HepG2 (cell line): ENCODE results near the gene RLF. TPM values are rescaled to one million over a fixed set of nuclear protein-coding genes. Genes with fewer than 3 reads are reported as not detected.

Source experiments
- ATAD3A ChIP-seq: sonication (generic); formaldehyde crosslinking; IDR thresholded peaks from 2 replicates; pipeline ENCODE4 v1.4.0; 2020; ENCODE audit warnings: missing genetic modification reagents
- ATM ChIP-seq: fragments of 450-650 bp; IDR thresholded peaks from 2 replicates; pipeline ENCODE4 v1.7.1; 2017; ENCODE audit warnings: mild to moderate bottlenecking, borderline replicate concordance
- DR1 ChIP-seq: sonication (generic); formaldehyde crosslinking; IDR thresholded peaks from 2 replicates; pipeline ENCODE4 v1.8.0; 2021; ENCODE audit warnings: mild to moderate bottlenecking, missing genetic modification reagents, inconsistent platforms
- KDM5A ChIP-seq: fragments of 200-600 bp; sonication (generic); IDR thresholded peaks from 2 replicates; pipeline ENCODE4 v1.7.0; 2018; ENCODE audit warnings: antibody characterized with exemption, mild to moderate bottlenecking, low read length, borderline replicate concordance
- MIER2 ChIP-seq: IDR thresholded peaks from 2 replicates; pipeline ENCODE4 v1.6.1; 2016; ENCODE audit warnings: missing biosample characterization, missing genetic modification reagents
- MYNN ChIP-seq: sonication (generic); formaldehyde crosslinking; IDR thresholded peaks from 2 replicates; pipeline ENCODE4 v1.4.0; 2020; ENCODE audit warnings: mild to moderate bottlenecking, low read depth, missing genetic modification reagents
- NCOA1 ChIP-seq: sonication (generic); formaldehyde crosslinking; IDR thresholded peaks from 2 replicates; pipeline ENCODE4 v1.9.0; 2021; ENCODE audit warnings: missing genetic modification reagents
- TRIM24 ChIP-seq: sonication (generic); formaldehyde crosslinking; IDR thresholded peaks from 2 replicates; pipeline ENCODE4 v1.8.0; 2022; ENCODE audit warnings: mild to moderate bottlenecking, missing genetic modification reagents
- ZBTB20 ChIP-seq: sonication (generic); formaldehyde crosslinking; IDR thresholded peaks from 2 replicates; pipeline ENCODE4 v1.8.1; 2023; ENCODE audit warnings: missing genetic modification reagents, low read depth, mild to moderate bottlenecking, borderline replicate concordance
- ZNF383 ChIP-seq: sonication (generic); formaldehyde crosslinking; IDR thresholded peaks from 2 replicates; pipeline ENCODE4 v1.4.0; 2020; ENCODE audit warnings: missing genetic modification reagents, mild to moderate bottlenecking, borderline replicate concordance
- ZNF484 ChIP-seq: sonication (generic); formaldehyde crosslinking; IDR thresholded peaks from 2 replicates; pipeline ENCODE4 v1.5.1; 2020; ENCODE audit warnings: mild to moderate bottlenecking, low read depth, missing genetic modification reagents, borderline replicate concordance
- ZNF550 ChIP-seq: sonication (generic); formaldehyde crosslinking; IDR thresholded peaks from 2 replicates; pipeline ENCODE4 v1.4.0; 2020; ENCODE audit warnings: mild to moderate bottlenecking, missing genetic modification reagents, borderline replicate concordance
- ZNF616 ChIP-seq: sonication (generic); formaldehyde crosslinking; IDR thresholded peaks from 2 replicates; pipeline ENCODE4 v1.5.0; 2020; ENCODE audit warnings: low read depth, mild to moderate bottlenecking, missing genetic modification reagents
- polyA plus RNA-seq, 8 experiments: library from polyadenylated mRNA; depleted of rRNA in 3 of 8; stranded (reverse) in 7 of 8; unstranded in 1 of 8; fragments of >200 nt; fragmentation: Illumina TruSeq in 4 of 8; extraction: Trizol in 4 of 8; gene quantifications; 2 replicates each; pipeline versions ENCODE4 v1.2.1 to v1.2.3, GENCODE V29; 2011 to 2016; ENCODE audit warnings: low read depth in 4 of 8, missing spikeins in 1 of 8, mixed read lengths in 1 of 8; ENCODE audit not compliant: insufficient read depth in 1 of 8
- total RNA-seq, 5 experiments: library from RNA; depleted of rRNA; stranded (reverse); fragments of >200 nt; fragmentation: Illumina TruSeq; extraction: Trizol; gene quantifications; 2 replicates each; pipeline ENCODE4 v1.2.3, GENCODE V29; 2016; ENCODE audit warnings: low read depth in 1 of 5
- TF ChIP-seq, protein P1 (sequence below): sonication (generic); formaldehyde crosslinking; IDR thresholded peaks from 2 replicates; pipeline ENCODE4 v1.4.0; 2020; ENCODE audit warnings: missing genetic modification reagents
- TF ChIP-seq, protein P2 (sequence below): sonication (generic); formaldehyde crosslinking; IDR thresholded peaks from 2 replicates; pipeline ENCODE4 v1.5.1; 2020; ENCODE audit warnings: mild to moderate bottlenecking, missing genetic modification reagents, moderate library complexity
- TF ChIP-seq, protein P3 (sequence below): fragments of 450-650 bp; IDR thresholded peaks from 2 replicates; pipeline ENCODE4 v1.6.1; 2017
- TF ChIP-seq, protein P4 (sequence below): sonication (generic); formaldehyde crosslinking; IDR thresholded peaks from 2 replicates; pipeline ENCODE4 v1.4.0; 2020; ENCODE audit warnings: missing genetic modification reagents, borderline replicate concordance
- TF ChIP-seq, protein P5 (sequence below): sonication (generic); formaldehyde crosslinking; IDR thresholded peaks from 2 replicates; pipeline ENCODE4 v1.5.1; 2020; ENCODE audit warnings: missing genetic modification reagents, mild to moderate bottlenecking, borderline replicate concordance

Gene RLF
- total and polyA plus RNA-seq, 2 of the 13 experiments (the other 11 are each of a cell fraction or from before 2014, with no cell fraction given), result 9.0 to 15.7 TPM

DNA sequence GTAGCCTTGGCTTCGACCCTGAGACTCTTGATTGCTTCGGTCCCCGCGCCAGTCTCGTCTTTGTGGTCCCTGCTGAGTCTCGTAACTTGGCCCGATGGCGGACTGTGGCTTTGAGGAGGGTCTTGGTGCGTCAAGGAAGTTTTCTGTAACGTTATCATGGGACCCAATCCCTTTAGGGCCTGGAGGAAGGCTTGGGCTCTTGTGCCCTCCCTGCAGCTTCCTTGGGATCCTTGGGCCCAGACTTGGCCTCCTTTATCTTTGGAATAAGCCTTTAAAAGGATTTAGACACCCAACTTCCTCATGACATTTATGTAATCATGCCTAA lies 97.2 kb downstream of the RLF start (continued):
- TF ChIP-seq ZNF616 (no peak; the same call in 1 of the 2 replicates), ATAD3A (no peak), ZNF383 (CRISPR knock-in tag) (no peak), DR1 (no peak), ZBTB20 (CRISPR knock-in tag) (no peak), MYNN (peak; percentile 15; the same call in 1 of the 2 replicates), KDM5A (no peak), ZNF550 (CRISPR knock-in tag) (no peak), ATM (no peak), ZNF484 (CRISPR knock-in tag) (no peak), TRIM24 (CRISPR knock-in tag) (no peak), MIER2 (CRISPR knock-in tag) (no peak), NCOA1 (CRISPR knock-in tag) (no peak)
- TF ChIP-seq, protein P1, sequence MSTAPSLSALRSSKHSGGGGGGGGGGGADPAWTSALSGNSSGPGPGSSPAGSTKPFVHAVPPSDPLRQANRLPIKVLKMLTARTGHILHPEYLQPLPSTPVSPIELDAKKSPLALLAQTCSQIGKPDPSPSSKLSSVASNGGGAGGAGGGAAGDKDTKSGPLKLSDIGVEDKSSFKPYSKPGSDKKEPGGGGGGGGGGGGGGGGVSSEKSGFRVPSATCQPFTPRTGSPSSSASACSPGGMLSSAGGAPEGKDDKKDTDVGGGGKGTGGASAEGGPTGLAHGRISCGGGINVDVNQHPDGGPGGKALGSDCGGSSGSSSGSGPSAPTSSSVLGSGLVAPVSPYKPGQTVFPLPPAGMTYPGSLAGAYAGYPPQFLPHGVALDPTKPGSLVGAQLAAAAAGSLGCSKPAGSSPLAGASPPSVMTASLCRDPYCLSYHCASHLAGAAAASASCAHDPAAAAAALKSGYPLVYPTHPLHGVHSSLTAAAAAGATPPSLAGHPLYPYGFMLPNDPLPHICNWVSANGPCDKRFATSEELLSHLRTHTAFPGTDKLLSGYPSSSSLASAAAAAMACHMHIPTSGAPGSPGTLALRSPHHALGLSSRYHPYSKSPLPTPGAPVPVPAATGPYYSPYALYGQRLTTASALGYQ (CRISPR knock-in tag), result 0 out of 2 replicates have a peak, but pooled peaks have one; percentile 9
- TF ChIP-seq, protein P2, sequence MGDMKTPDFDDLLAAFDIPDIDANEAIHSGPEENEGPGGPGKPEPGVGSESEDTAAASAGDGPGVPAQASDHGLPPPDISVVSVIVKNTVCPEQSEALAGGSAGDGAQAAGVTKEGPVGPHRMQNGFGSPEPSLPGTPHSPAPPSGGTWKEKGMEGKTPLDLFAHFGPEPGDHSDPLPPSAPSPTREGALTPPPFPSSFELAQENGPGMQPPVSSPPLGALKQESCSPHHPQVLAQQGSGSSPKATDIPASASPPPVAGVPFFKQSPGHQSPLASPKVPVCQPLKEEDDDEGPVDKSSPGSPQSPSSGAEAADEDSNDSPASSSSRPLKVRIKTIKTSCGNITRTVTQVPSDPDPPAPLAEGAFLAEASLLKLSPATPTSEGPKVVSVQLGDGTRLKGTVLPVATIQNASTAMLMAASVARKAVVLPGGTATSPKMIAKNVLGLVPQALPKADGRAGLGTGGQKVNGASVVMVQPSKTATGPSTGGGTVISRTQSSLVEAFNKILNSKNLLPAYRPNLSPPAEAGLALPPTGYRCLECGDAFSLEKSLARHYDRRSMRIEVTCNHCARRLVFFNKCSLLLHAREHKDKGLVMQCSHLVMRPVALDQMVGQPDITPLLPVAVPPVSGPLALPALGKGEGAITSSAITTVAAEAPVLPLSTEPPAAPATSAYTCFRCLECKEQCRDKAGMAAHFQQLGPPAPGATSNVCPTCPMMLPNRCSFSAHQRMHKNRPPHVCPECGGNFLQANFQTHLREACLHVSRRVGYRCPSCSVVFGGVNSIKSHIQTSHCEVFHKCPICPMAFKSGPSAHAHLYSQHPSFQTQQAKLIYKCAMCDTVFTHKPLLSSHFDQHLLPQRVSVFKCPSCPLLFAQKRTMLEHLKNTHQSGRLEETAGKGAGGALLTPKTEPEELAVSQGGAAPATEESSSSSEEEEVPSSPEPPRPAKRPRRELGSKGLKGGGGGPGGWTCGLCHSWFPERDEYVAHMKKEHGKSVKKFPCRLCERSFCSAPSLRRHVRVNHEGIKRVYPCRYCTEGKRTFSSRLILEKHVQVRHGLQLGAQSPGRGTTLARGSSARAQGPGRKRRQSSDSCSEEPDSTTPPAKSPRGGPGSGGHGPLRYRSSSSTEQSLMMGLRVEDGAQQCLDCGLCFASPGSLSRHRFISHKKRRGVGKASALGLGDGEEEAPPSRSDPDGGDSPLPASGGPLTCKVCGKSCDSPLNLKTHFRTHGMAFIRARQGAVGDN (CRISPR knock-in tag), result no peak
- TF ChIP-seq, protein P3, sequence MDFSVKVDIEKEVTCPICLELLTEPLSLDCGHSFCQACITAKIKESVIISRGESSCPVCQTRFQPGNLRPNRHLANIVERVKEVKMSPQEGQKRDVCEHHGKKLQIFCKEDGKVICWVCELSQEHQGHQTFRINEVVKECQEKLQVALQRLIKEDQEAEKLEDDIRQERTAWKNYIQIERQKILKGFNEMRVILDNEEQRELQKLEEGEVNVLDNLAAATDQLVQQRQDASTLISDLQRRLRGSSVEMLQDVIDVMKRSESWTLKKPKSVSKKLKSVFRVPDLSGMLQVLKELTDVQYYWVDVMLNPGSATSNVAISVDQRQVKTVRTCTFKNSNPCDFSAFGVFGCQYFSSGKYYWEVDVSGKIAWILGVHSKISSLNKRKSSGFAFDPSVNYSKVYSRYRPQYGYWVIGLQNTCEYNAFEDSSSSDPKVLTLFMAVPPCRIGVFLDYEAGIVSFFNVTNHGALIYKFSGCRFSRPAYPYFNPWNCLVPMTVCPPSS, result no peak
- TF ChIP-seq, protein P4, sequence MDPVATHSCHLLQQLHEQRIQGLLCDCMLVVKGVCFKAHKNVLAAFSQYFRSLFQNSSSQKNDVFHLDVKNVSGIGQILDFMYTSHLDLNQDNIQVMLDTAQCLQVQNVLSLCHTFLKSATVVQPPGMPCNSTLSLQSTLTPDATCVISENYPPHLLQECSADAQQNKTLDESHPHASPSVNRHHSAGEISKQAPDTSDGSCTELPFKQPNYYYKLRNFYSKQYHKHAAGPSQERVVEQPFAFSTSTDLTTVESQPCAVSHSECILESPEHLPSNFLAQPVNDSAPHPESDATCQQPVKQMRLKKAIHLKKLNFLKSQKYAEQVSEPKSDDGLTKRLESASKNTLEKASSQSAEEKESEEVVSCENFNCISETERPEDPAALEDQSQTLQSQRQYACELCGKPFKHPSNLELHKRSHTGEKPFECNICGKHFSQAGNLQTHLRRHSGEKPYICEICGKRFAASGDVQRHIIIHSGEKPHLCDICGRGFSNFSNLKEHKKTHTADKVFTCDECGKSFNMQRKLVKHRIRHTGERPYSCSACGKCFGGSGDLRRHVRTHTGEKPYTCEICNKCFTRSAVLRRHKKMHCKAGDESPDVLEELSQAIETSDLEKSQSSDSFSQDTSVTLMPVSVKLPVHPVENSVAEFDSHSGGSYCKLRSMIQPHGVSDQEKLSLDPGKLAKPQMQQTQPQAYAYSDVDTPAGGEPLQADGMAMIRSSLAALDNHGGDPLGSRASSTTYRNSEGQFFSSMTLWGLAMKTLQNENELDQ, result no peak
- TF ChIP-seq, protein P5, sequence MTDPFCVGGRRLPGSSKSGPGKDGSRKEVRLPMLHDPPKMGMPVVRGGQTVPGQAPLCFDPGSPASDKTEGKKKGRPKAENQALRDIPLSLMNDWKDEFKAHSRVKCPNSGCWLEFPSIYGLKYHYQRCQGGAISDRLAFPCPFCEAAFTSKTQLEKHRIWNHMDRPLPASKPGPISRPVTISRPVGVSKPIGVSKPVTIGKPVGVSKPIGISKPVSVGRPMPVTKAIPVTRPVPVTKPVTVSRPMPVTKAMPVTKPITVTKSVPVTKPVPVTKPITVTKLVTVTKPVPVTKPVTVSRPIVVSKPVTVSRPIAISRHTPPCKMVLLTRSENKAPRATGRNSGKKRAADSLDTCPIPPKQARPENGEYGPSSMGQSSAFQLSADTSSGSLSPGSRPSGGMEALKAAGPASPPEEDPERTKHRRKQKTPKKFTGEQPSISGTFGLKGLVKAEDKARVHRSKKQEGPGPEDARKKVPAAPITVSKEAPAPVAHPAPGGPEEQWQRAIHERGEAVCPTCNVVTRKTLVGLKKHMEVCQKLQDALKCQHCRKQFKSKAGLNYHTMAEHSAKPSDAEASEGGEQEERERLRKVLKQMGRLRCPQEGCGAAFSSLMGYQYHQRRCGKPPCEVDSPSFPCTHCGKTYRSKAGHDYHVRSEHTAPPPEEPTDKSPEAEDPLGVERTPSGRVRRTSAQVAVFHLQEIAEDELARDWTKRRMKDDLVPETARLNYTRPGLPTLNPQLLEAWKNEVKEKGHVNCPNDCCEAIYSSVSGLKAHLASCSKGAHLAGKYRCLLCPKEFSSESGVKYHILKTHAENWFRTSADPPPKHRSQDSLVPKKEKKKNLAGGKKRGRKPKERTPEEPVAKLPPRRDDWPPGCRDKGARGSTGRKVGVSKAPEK (CRISPR knock-in tag), result no peak
